ES-I3 (cell line): ENCODE measurements around the gene GAP43.
A peak's percentile ranks its signal among the peaks of the same experiment; 100 is the strongest.

Experiments used
- H3K36me3 ChIP-seq: 2 replicates; pipeline ENCODE4 v1.6.1; 2013; ENCODE audit warnings: mild to moderate bottlenecking, low read length, control low read depth, moderate library complexity; ENCODE audit not compliant: insufficient read depth
- H3K4me1 ChIP-seq: 2 replicates; pipeline ENCODE4 v1.6.1; 2013; ENCODE audit warnings: mild to moderate bottlenecking, control low read depth, low read length; ENCODE audit not compliant: insufficient read depth
- H3K9ac ChIP-seq: 2 replicates; pipeline ENCODE4 v1.6.1; 2013; ENCODE audit warnings: low read depth, mild to moderate bottlenecking, low read length, moderate library complexity
- H3K9me3 ChIP-seq: 2 replicates; pipeline ENCODE4 v1.6.1; 2013; ENCODE audit warnings: mild to moderate bottlenecking, low read length, moderate library complexity; ENCODE audit not compliant: control insufficient read depth, insufficient read depth

GAP43 gene

DNA sequence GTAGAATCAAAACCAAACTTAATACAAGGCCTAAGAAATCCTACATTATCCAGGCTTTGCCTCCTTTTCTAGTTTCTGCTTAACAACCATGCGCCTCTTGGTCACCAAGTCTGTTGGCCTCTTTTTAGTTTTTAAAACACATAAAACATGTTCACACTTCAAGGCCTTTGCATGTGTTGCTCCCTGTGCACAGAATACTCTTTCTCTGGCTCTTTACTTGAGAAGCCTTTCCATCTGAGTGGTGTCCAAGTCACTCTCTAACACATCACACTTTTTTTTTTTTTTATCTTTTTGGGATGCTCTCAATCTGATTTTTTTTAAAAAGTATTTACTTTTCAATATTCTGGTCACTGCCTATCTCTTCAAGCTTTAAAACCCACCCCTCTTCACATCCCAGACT lies 14.9 kb downstream of the GAP43 start:
- H3K4me1 ChIP-seq: no peaks in the 10 kb centered on the region
- H3K9ac ChIP-seq: no peak overlapping the region
- H3K36me3 ChIP-seq: no peaks in the 10 kb centered on the region
- no peaks in the 10 kb centered on the region for H3K9me3 ChIP-seq

DNA sequence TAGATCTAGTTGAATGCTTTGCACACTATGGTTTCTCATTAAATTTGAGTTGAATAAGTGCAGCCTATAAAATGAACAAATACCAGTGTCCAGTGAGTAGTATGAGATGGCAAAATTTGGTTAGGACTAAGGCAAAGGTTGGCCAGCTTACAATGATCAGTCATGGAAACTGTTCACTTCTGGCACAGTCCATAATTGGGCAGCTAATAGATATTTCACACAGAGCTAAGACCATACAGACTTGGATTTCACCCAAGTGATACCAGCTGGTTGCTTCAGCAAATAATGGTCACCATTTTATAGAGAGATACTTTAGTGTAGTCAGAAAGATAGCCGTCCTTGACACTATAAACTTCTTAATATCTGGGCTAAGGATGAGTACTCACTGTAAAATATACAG lies 15.7 kb downstream of the GAP43 start:
- H3K36me3 ChIP-seq: no peaks in the 10 kb centered on the region
- H3K9me3 ChIP-seq: no peaks in the 10 kb centered on the region
- H3K9ac ChIP-seq: no peak overlapping the region
- no peaks in the 10 kb centered on the region for H3K4me1 ChIP-seq

DNA sequence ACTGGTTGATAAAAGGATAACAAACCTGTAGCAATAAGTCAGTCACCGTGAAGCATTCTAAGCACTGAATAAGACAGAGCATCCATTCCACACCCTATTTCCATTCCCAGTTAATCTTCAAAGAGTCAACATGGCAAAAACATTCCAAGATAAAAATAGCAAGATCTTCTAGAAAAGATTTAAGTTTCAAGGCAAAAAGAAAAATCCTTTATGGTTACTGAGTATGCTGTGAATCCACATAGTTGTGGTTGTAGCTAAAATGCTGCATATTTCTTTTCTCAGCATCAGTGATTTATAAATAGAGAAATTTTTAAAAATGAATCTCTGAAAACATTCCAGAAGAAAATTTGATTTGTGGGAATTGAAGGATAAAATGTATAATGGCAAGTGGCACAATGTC lies 21.1 kb downstream of the GAP43 start:
- Histone ChIP-seq H3K9ac (no peak overlapping the region), H3K9me3 (no peaks in the 10 kb centered on the region), H3K4me1 (no peaks in the 10 kb centered on the region), H3K36me3 (no peaks in the 10 kb centered on the region)

DNA sequence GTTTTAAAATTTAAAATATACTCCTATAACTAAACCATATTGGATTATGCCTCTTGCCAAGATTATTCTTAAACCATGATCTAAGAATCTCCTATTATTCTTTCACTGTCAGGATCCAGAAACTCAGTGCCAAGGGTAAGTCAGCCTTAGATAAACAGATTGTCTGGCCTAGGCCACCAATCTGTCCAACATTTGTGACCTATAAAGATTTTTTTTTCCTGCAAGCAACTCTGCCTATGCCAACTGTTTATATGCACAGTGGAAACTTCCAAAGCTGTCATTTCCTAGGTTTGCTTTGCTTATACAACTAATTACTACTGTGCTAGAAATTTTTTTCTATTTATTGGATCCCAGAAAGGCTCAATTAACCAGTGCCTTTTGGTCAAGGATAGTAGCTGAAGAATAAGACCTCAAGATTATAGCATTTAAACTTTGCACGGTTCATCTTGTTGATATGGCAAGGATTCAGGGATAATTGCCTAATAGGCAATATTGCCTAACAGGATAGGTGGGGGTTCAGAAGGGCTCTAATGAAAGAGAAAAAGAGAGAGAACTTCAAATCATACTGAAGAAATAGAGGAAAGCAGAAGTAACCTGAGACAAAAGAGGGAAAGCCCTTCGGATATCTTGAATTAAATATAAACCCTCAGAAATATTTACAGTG lies 22.8 kb downstream of the GAP43 start:
- Histone ChIP-seq H3K36me3 (no peaks in the 10 kb centered on the region), H3K9me3 (no peaks in the 10 kb centered on the region), H3K9ac (no peak overlapping the region), H3K4me1 (no peaks in the 10 kb centered on the region)

DNA sequence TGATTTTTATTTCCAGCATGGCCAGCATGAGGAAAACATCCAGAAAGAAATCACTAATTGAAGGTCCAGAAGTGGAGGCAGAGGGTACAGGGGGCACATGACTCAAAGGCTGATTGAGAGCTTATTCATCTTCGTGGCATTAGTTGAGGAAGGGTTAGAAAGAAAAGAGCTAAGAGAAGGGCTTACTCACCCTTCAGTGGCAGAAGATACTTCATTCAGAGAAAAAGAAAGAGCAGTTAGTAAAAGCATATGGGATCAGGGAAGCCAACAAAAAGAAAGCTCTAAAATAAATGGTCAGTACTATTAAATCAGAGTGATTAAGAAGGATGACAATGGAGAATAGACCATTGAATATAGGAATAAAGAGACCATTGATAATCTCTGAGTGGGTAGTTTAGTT lies 25.2 kb downstream of the GAP43 start:
- no peaks in the 10 kb centered on the region for H3K36me3 ChIP-seq
- H3K9me3 ChIP-seq: no peaks in the 10 kb centered on the region
- H3K9ac ChIP-seq: no peak overlapping the region
- H3K4me1 ChIP-seq: no peaks in the 10 kb centered on the region

DNA sequence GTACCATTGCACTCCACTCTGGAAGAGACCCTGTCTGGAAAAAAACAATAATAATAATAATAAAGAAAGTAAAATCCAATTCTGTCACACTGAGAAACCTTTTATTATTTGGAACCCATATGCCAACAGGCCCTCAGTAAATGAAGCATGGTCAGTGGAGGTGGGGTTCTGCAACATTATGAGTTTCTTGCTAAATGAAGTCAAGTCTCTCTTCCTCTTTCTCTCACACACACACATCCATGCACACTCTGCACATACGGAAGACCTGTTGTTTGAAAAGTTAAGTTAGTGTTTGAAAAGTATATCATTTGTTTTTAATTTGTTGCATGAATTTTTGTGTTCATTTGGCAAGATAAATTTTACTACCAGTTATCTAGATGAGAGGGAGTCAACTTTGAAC lies 27.8 kb downstream of the GAP43 start:
- peaks cover 4% of the 10 kb centered on the region; the same call in 1 of the 2 replicates for H3K4me1 ChIP-seq
- H3K36me3 ChIP-seq: no peaks in the 10 kb centered on the region
- no peaks in the 10 kb centered on the region for H3K9me3 ChIP-seq
- H3K9ac ChIP-seq: no peak overlapping the region

DNA sequence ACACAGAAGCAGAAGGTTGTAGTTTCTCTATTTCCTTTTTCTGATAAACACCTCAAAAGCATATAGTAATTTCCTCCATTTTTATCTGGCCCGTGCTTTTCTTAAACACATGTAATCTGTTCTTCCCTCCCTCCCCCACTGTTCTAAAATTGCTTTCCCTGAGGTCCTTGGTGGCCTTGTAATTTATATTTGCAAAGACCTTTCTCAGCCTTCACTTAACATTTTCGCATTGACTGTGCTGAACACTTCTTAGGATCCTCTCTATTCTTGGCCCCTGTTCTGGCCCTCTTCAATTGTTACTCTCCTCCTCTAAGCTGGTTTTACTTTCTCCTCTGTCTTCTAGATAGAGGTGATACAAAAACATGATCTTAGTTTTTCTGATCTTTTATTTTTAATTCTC lies 28.3 kb downstream of the GAP43 start:
- Histone ChIP-seq H3K4me1 (peaks cover 4% of the 10 kb centered on the region; the same call in 1 of the 2 replicates), H3K36me3 (no peaks in the 10 kb centered on the region), H3K9me3 (no peaks in the 10 kb centered on the region), H3K9ac (no peak overlapping the region)

DNA sequence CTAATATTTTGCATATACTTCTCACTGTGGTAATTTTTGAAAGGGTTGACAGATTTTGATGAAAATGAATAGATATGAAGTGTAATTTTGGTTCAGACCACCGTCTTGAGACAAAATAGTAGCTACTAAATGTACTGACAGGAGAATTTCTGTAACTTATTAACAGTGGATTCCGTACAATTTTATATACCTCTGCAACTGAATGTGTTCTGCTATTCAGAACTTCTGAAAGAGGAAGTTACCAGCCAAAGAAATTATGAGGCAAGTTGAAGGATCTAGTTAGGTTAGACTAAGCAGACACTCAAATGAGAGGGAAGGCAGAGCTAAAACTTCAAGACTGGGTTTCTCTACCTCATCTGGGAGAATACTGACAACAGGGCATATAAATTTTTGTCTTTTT lies 29.4 kb downstream of the GAP43 start:
- no peak overlapping the region for H3K9ac ChIP-seq
- no peaks in the 10 kb centered on the region for H3K36me3 ChIP-seq
- H3K4me1 ChIP-seq: peaks cover 12% of the 10 kb centered on the region
- no peaks in the 10 kb centered on the region for H3K9me3 ChIP-seq

DNA sequence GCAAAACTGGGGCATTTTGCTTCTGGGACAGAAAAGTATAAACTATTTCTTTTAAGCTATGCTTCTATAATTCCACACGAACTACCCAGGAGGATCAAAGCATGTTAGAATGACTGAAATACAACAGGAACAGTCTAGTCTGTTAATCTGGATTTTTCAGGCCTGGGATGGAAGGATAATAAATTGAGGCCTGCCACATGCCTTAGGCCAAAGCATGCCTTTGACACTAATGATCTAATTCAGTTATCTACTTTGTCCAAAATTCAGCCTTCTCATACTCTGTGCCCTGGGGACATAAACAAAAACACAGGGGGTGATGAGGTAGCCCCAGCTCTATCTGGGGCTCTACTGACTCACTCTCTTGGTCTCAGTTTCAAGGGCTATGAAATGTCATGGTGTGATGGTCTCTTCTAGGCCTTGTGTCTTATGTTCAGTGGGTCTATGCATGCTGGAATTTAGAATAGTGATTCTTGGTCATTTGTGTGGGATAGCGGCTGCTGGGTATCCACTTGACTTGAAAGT lies 32.5 kb downstream of the GAP43 start:
- Histone ChIP-seq H3K9ac (no peak overlapping the region), H3K9me3 (no peaks in the 10 kb centered on the region), H3K4me1 (peaks cover 30% of the 10 kb centered on the region), H3K36me3 (no peaks in the 10 kb centered on the region)

DNA sequence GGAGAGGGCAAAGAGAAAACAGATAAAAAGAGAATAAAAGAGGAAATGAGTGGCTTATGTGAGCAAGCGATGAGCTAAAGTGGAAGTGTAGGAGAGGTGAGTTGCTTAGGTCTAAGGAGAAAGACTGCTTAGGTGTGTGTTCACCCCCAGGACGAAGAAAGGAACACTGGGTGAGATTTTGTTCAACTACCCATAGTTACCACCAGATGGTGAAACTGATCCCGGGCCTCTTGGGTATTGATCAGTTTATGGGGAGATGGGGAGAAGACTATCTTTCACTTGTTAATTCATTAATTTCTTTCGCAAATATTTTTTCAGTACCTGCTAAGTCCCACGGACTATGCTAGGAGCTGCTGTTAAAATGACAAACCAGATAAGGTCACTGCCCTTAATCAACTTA lies 33.9 kb downstream of the GAP43 start:
- peak overlapping the region; percentile 87; the same call in 1 of the 2 replicates for H3K9ac ChIP-seq
- H3K9me3 ChIP-seq: no peaks in the 10 kb centered on the region
- H3K4me1 ChIP-seq: peaks cover 33% of the 10 kb centered on the region
- H3K36me3 ChIP-seq: no peaks in the 10 kb centered on the region

DNA sequence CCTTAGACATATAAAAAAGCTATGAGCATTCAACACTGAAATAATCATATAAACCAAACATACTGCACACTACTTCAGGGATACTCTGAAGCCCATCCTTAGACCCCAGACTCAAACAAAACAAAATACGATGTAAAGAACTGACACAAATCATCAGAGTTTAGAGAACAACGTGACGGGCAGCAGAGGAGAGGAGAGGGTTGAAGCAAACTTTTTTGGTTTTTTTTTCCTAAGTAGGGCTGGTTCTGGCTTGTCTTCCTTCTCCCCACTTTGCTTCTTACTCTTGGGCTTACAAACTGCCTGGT lies 34.7 kb downstream of the GAP43 start:
- no peaks in the 10 kb centered on the region for H3K36me3 ChIP-seq
- H3K9ac ChIP-seq: peak overlapping the region; percentile 87
- H3K4me1 ChIP-seq: peaks cover 36% of the 10 kb centered on the region

DNA sequence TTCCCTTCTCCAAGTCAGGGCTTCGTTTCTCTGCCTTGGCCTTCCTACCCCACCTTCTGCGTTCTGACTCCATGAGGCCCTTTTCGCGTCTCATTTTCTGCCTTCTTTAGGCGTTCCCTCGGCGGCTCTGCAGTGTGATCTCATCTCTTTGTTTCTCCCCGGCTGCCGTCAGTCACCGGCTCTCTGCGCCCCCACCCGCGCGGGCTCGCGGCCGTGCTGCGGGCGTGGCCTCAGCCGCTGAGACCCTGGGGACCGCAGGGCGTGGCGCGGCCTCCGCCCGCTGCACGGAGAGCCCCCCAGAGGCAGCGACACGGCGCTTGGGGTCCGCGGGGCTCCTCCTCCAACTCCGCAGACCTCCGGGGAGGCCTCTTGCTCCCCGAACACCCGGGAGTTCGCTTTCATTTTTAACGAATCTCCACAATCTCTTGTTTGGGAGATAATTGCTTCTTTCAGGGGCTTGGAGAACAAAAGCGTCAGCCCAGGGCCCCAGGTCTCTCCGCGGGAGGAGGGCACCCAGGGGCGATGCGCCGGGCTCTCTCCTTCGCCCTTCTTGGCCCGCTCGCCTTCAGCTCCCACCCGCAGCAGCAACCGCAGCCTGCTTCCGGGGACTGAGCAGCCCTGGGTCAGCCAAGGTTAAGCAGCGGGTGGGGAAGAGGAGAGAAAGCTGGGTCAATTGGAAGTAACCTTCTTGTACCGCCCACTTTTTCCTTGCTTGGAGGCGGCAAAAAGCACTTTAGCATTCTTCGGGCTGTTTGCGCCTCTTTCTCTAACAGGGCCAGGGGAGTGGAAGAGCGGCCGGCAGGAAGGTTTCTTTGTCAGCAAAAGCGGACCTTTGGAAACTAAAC lies 35.2 kb downstream of the GAP43 start:
- Histone ChIP-seq H3K4me1 (peaks cover 36% of the 10 kb centered on the region), H3K9ac (peak overlapping the region; percentile 87), H3K36me3 (no peaks in the 10 kb centered on the region), H3K9me3 (no peaks in the 10 kb centered on the region)

More for the DNA sequence above, 34.7 kb downstream of the GAP43 start:
- no peaks in the 10 kb centered on the region for H3K9me3 ChIP-seq

DNA sequence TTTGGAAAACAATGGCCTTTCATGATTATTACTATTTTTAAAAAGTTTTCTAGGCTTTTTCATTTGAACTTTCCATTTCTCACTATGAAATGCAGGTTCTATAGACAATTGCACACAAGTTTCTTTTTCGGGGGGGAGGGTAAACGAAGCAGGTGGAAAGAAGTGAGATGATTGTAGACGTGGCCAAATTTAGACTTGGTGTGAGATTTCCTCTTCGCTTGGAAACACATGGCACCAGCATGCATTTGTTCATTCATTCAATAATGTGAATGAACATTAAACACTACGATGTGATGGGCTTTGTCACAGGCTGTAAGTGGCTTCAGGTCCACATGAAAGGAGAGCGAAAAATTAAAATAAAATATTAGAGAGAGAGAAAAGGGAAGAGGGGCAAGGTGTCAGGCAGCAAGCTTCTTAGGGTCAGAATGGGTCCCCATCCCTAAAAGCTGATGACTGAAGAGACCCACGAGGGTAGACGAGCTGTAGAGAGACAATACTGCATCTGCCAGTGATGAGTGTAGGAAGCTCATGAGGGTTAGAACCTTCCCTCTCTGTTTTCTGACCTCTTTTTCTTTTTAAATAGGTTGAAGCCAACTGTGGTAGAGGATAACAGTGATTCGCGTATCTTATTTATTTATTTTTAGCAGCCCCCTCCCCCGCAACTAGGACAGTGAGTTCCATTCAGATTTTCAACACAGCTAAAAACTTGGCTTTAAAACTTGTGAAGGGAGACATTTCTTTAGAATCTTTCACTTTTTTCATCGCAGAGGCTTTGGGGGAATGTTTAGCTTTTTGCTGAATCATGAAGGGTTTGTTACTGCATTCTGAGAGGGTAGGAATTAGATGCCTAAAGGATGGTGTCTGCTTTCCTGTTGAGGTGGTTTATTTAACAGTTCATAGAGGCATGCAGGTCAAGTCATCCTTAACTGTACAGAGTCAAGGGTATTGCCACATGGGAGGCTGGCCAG lies 36.2 kb downstream of the GAP43 start:
- Histone ChIP-seq H3K9ac (peak overlapping the region; percentile 87; the same call in 1 of the 2 replicates), H3K36me3 (no peaks in the 10 kb centered on the region), H3K4me1 (peaks cover 33% of the 10 kb centered on the region), H3K9me3 (no peaks in the 10 kb centered on the region)

DNA sequence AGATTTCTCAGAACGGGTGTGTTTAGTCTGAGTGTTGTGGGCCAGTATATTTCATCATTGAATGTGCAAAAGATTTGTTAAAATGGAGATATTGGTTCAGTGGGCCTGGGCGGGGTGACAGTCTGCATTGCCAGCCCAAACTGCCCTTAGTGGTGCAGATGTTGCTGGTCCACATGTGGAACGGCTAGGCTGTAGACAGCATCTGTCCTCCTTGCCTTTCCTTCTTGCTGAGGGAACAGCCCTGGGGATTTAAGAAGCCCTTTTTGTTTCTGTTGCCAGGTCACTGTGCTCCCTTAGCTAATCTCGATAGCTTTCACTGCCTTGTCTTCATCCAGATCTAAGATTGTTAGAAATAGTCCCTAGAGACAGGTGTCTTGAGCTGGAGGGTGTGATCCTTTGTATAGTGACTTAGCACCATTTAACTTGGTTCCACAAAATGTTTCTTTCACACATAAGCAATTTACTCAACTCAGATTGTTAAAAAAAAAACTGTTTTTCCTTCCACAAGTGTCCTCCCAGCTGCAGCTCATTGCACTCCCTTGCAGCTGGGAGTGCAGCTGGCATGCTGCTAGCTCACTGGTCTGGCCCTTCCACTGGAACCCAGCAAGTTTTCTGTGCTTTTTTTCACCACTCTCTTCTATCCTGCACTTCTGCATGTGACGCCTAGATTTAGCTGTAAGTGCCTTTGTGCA lies 37.5 kb downstream of the GAP43 start:
- no peaks in the 10 kb centered on the region for H3K9me3 ChIP-seq
- peaks cover 32% of the 10 kb centered on the region for H3K4me1 ChIP-seq
- H3K36me3 ChIP-seq: no peaks in the 10 kb centered on the region
- no peak overlapping the region for H3K9ac ChIP-seq
